AG09319 (cell line): Measurements from ENCODE around the gene PLCXD3.

Experiments used
- DNase-seq: peaks from one replicate; pipeline ENCODE4 v3.0.0-alpha.2; 2010; ENCODE audit warnings: low read depth; ENCODE audit errors: extremely low read depth
- CTCF ChIP-seq: IDR thresholded peaks from 2 replicates; pipeline ENCODE4 v1.5.1; 2011; ENCODE audit warnings: low read depth, mild to moderate bottlenecking, inconsistent platforms, low read length, moderate library complexity

PLCXD3 gene

GRCh38 chr5:41349846-41350245, 160.6 kb downstream of the PLCXD3 start:
- no peak for TF ChIP-seq CTCF
- DNase-seq: no peak

DNA sequence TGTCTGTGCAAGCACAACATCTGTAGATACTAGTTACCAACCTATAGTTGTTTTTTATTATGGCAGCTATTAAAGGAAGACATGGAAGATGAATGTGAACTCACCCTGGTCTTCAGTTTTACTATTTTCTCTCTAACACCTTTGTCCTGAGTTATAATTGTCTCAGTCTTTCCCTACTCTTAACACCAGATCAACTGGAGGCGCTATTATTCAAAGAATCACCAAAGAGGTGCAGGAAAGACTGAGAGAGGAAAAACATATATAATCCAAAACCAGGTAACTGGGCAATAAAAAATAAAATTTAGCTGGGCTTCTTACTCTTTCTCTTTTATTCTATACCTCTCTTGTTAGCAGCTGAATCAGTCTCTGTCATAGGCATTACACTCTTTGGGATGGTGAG, 162.8 kb downstream of the PLCXD3 start:
- DNase-seq: no peak
- no peak for TF ChIP-seq CTCF

GRCh38 chr5:41346609-41347008, 163.8 kb downstream of the PLCXD3 start:
- DNase-seq: no peak

GRCh38 chr5:41345295-41345694, 165.1 kb downstream of the PLCXD3 start:
- no peak for TF ChIP-seq CTCF
- DNase-seq: no peak

More at GRCh38 chr5:41346609-41347008, 163.8 kb downstream of the PLCXD3 start:
- TF ChIP-seq CTCF: no peak

DNA sequence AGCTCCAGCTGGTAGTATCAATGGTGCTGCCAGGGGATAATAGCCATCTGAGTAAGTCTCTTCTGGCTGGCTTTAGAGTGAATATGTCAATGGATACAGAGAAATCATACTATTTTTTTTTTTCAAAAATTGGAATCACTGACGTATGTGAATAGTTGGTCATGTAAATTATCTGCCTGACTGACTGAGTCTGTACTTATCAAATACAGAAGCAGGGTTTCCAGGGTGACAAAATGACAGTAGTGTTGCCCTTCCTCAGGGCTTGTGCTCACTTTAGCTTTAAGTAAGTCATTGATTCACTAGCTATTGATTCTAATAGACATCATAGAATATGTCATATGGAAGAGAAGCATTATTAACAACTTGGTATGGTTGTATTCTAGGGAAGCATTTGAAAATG, 171.1 kb downstream of the PLCXD3 start:
- TF ChIP-seq CTCF: no peak

DNA sequence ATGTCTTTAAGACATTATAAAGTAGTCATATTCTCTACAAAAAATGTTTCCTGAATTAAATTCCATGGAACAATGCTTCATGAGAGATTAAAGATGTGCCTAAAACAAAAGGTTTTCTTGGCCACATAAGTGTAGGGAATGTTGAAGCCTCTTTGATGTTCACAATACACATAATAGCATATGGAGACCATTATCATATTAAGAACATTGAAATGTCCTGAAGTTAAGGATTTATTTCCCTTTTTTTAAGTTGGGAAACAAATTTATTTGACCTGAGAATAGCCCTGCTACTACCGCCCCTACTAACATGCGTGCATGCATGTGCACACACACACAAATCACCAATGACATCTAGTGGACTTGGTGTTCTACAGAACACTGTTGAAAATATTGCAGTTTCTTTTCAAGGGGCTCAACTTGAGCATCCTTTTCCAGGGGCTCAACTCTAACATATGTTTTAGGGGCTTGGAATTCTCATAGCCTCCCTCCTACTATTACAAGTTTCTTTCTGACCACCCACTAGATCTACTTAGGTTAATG, 172.2 kb downstream of the PLCXD3 start:
- no peak for DNase-seq
- no peak; the same call in 1 of the 2 replicates for TF ChIP-seq CTCF

More for the DNA sequence above, 171.1 kb downstream of the PLCXD3 start:
- no peak for DNase-seq

GRCh38 chr5:41337724-41338123, 172.7 kb downstream of the PLCXD3 start:
- no peak for DNase-seq
- no peak for TF ChIP-seq CTCF
